ENCODE data around the gene TMA7B. TPM values are rescaled to one million over a fixed set of nuclear protein-coding genes. Genes with fewer than 3 reads are reported as not detected.

Gene TMA7B
- total and polyA plus RNA-seq, 8 donors, result 0.13 to 0.17 TPM; not detected in 6

- FAIRE-seq (no peak), ATAC-seq (no peak), DNase-seq (no peak)
- Histone ChIP-seq H3K36me3 (no peaks in the 10 kb centered on the region), H3K27ac (no peak overlapping the region), H3K9me3 (no peaks in the 10 kb centered on the region), H3K4me1 (no peaks in the 10 kb centered on the region), H3K27me3 (no peaks in the 10 kb centered on the region), H3K4me3 (no peak overlapping the region)
- intact Hi-C loops (cut with DNase I), result no loop called here
- TF ChIP-seq CTCF (IDR thresholded peaks at IDR 0.05), result no peak
- WGBS, 2 donors, result 72 to 81% methylated on average over 8 of the region's 8 CpGs
Measured at GRCh38 chr22:39958009-39958711, 2.0 kb upstream of the TMA7B start.

GRCh38 chr22:39958949-39959639 is 1.1 kb upstream of the TMA7B start:
- no peak for ATAC-seq
- no peaks in the 10 kb centered on the region for H3K27me3 ChIP-seq
- DNase-seq, result no peak
- H3K36me3 ChIP-seq, result no peaks in the 10 kb centered on the region
- FAIRE-seq, result no peak
- TF ChIP-seq CTCF (IDR thresholded peaks at IDR 0.05), result no peak
- H3K9me3 ChIP-seq, result no peaks in the 10 kb centered on the region
- H3K27ac ChIP-seq, result no peak overlapping the region
- intact Hi-C loops (cut with DNase I), result no loop called here
- no peaks in the 10 kb centered on the region for H3K4me1 ChIP-seq
- WGBS, 2 donors, result 86% methylated on average over 11 of the region's 11 CpGs
- no peak overlapping the region for H3K4me3 ChIP-seq

GRCh38 chr22:39960791-39961746 is 872 bp downstream of the TMA7B start:
- DNase-seq (peak in 1 of 6 donors; percentile 30), ATAC-seq (peak in 3 of 4 donors; percentile 31 to 79 (median 63)), FAIRE-seq (no peak)
- intact Hi-C loops (cut with DNase I), result no loop called here
- 81 to 86% methylated on average over 13 of the region's 13 CpGs for WGBS, 2 donors
- no peak overlapping the region for H3K27ac ChIP-seq
- no peaks in the 10 kb centered on the region for H3K36me3 ChIP-seq
- TF ChIP-seq CTCF (IDR thresholded peaks at IDR 0.05), result no peak
- no peaks in the 10 kb centered on the region for H3K4me1 ChIP-seq
- H3K27me3 ChIP-seq, result no peaks in the 10 kb centered on the region
- no peaks in the 10 kb centered on the region for H3K9me3 ChIP-seq
- H3K4me3 ChIP-seq, result no peak overlapping the region

- TF ChIP-seq CTCF (IDR thresholded peaks at IDR 0.05), result no peak
- Histone ChIP-seq H3K9me3 (no peaks in the 10 kb centered on the region), H3K27ac (no peak overlapping the region), H3K27me3 (no peaks in the 10 kb centered on the region), H3K36me3 (no peaks in the 10 kb centered on the region), H3K4me3 (no peak overlapping the region), H3K4me1 (peaks cover 0 to 4% (median 0%) of the 10 kb centered on the region in 3 donors)
- DNase-seq (no peak), ATAC-seq (no peak), FAIRE-seq (no peak)
- 90 to 91% methylated on average over 9 of the region's 9 CpGs for WGBS, 2 donors
- intact Hi-C loops (cut with DNase I), result no loop called here
Measured at GRCh38 chr22:39962071-39962470, 1.9 kb downstream of the TMA7B start.
